Renal cortical epithelial cell (primary cell): Measurements from ENCODE around the gene HLF. TPM values are rescaled to one million over a fixed set of nuclear protein-coding genes. Genes with fewer than 3 reads are reported as not detected.
A peak's percentile ranks its signal among the peaks of the same experiment; 100 is the strongest.

Source experiments
- DNase-seq: peaks from one replicate; pipeline ENCODE4 v3.0.0-alpha.2; 2011; ENCODE audit warnings: low read depth
- total RNA-seq: library from RNA; depleted of rRNA; stranded (reverse); fragments of >200 nt; gene quantifications from 2 replicates; pipeline ENCODE4 v1.2.3, GENCODE V29; 2014

The HLF gene
- total RNA-seq, 1 donor from 2014 or later, result 1.9 TPM

GRCh38 chr17:55330344-55330933 is 65.7 kb downstream of the HLF start:
- peak; percentile 12 for DNase-seq

GRCh38 chr17:55332296-55333041 is 67.7 kb downstream of the HLF start:
- DNase-seq, result peak; percentile 40

GRCh38 chr17:55334285-55334684 is 69.5 kb downstream of the HLF start:
- peak; percentile 62 for DNase-seq

- no peak for DNase-seq
These were observed 70.3 kb downstream of the HLF start for GRCh38 chr17:55334881-55335540.

GRCh38 chr17:55335625-55336024 is 70.9 kb downstream of the HLF start:
- DNase-seq, result no peak

GRCh38 chr17:55336426-55336825 is 71.7 kb downstream of the HLF start:
- DNase-seq, result no peak

- no peak for DNase-seq
These were observed 75.4 kb downstream of the HLF start for GRCh38 chr17:55340176-55340575.

GRCh38 chr17:55340686-55341085 is 75.9 kb downstream of the HLF start:
- DNase-seq, result no peak

- peak; percentile 45 for DNase-seq
These were observed 76.7 kb downstream of the HLF start for GRCh38 chr17:55341432-55341831.

- no peak for DNase-seq
These were observed 78.2 kb downstream of the HLF start for GRCh38 chr17:55342800-55343585.

GRCh38 chr17:55343900-55344513 is 79.2 kb downstream of the HLF start:
- no peak for DNase-seq

GRCh38 chr17:55344514-55344997 is 79.8 kb downstream of the HLF start:
- DNase-seq, result no peak

- DNase-seq, result no peak
These were observed 80.4 kb downstream of the HLF start for GRCh38 chr17:55345132-55345531.

- DNase-seq, result no peak
These were observed 81.9 kb downstream of the HLF start for GRCh38 chr17:55346658-55347057.

GRCh38 chr17:55347341-55347740 is 82.6 kb downstream of the HLF start:
- no peak for DNase-seq

- peak; percentile 36 for DNase-seq
These were observed 84.1 kb downstream of the HLF start for GRCh38 chr17:55348749-55349354.

GRCh38 chr17:55350825-55351205 is 86.1 kb downstream of the HLF start:
- peak; percentile 67 for DNase-seq

- DNase-seq, result peak; percentile 58
These were observed 86.5 kb downstream of the HLF start for GRCh38 chr17:55351226-55351625.

- DNase-seq, result no peak
These were observed 89.2 kb downstream of the HLF start for GRCh38 chr17:55354010-55354409.

GRCh38 chr17:55354941-55355340 is 90.2 kb downstream of the HLF start:
- no peak for DNase-seq
